AG09309 (cell line): ENCODE data around the gene SPATA24.
A peak's percentile ranks its signal among the peaks of the same experiment; 100 is the strongest.

Experiments used
- DNase-seq: peaks from one replicate; pipeline ENCODE4 v3.0.0-alpha.2; 2010; ENCODE audit warnings: low read depth
- H3K4me3 ChIP-seq: 2 replicates; pipeline ENCODE4 v1.5.1; 2011; ENCODE audit warnings: mild to moderate bottlenecking, low read depth, low read length, moderate library complexity; ENCODE audit not compliant: control insufficient read depth
- TF ChIP-seq, protein P1 (sequence below): IDR thresholded peaks from 2 replicates; pipeline ENCODE4 v1.5.1; 2011; ENCODE audit warnings: mild to moderate bottlenecking, low read depth, low read length, inconsistent platforms; ENCODE audit not compliant: insufficient read depth, control insufficient read depth; ENCODE audit errors: missing control alignments

The SPATA24 gene

DNA sequence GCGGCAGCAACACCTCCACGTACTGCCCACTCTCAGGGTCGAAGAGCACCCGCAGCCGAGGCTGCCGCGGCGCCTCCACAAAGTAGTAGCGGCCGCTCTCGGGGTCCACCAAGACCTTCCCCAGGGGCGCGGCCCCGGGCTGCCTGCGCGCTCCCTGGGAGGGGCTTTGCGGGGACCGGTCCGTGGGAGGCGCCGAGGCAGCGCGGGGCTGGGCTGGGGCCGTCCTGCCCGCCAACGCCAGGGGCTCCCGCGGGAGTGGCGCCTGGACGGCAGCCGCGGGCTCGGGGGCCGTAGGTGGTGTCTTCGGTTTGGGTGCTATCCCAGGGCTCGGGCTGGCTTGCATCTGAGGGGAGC lies 11.6 kb downstream of the SPATA24 start:
- peak overlapping the region; percentile 28 for H3K4me3 ChIP-seq
- TF ChIP-seq, protein P1, sequence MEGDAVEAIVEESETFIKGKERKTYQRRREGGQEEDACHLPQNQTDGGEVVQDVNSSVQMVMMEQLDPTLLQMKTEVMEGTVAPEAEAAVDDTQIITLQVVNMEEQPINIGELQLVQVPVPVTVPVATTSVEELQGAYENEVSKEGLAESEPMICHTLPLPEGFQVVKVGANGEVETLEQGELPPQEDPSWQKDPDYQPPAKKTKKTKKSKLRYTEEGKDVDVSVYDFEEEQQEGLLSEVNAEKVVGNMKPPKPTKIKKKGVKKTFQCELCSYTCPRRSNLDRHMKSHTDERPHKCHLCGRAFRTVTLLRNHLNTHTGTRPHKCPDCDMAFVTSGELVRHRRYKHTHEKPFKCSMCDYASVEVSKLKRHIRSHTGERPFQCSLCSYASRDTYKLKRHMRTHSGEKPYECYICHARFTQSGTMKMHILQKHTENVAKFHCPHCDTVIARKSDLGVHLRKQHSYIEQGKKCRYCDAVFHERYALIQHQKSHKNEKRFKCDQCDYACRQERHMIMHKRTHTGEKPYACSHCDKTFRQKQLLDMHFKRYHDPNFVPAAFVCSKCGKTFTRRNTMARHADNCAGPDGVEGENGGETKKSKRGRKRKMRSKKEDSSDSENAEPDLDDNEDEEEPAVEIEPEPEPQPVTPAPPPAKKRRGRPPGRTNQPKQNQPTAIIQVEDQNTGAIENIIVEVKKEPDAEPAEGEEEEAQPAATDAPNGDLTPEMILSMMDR: no peak
- DNase-seq: no peak

DNA sequence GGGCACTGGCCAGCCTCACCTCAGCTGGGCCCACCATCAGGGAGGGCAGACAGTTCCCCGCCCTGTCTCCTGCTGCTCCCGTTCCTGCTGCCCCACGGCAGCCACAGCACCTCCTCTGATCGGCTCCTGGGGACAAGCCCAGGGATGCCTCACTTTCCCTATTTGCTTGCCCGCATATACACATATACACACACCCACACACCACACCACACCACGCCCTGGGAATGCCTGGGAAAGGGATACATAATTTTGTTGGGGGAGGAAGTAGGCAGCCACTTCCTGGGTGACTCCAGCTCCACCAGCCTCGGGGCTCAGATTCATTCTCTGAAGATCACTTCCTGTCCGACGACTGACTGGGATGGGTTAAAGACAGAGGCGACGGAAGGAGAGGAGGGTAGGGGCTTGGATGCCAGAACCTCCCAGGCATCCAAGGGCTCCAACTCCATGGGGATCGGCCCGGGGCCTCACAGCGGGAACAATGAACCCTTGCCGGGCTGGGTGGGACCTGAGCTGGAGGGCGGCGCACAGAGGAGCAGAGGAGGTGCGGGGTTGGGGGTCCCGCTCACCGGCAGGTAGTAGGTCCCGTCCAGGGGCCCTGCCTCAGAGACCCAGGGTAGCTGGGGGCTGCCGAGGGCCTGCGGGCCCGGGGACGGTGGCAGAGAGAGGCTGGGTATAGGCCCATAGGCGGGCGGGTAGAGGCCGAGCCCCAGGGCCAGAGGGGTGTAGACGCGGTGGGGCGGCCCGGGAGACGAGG lies 12.1 kb downstream of the SPATA24 start:
- DNase-seq: no peak
- H3K4me3 ChIP-seq: peak overlapping the region; percentile 28
- TF ChIP-seq, protein P1: no peak

DNA sequence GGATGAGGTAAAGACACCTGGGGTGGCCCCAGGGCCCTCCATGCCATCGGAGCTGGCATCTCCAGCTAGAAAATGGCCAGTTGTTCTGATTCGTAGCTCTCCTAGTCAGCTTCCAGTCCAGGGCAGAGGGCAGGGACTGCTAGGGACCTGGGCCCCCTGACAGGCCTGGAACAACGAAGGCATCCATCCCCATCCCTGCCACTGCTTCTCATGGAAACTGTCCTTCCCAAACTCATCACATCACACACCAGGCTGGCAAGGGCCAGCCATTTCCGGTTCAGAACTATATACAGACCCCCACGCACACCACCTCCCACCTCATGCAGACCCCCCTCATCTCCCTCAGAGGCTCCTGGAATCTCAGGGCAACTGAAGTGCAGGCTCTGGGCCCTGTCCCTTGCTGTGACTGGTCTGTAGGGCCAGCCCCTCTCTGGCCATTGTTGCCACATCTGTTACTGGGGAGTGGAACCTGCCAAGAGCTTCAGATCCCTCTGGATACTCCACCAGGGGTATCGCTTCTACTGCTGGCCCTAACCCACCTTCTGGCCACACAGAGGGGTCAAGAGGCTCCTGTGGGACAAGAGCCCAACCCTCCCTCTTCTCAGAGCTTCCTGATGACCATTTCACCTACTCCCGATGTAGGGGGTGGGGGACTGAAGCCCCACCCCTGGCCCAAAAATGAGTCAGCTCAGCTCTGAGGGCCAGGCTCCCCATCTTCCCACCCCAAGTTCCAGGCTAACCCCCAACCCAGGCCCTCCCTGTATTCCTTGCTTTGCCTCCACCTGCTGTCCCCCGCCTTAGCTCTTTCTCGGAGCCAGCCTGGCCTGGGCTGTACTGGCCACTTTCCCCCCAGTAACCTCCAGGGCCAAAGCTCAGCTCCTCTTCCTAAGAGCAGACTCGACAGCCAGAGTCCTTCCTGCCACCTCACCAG lies 13.0 kb downstream of the SPATA24 start:
- DNase-seq: no peak
- no peak overlapping the region; the same call in 1 of the 2 replicates for H3K4me3 ChIP-seq
- TF ChIP-seq, protein P1: no peak

DNA sequence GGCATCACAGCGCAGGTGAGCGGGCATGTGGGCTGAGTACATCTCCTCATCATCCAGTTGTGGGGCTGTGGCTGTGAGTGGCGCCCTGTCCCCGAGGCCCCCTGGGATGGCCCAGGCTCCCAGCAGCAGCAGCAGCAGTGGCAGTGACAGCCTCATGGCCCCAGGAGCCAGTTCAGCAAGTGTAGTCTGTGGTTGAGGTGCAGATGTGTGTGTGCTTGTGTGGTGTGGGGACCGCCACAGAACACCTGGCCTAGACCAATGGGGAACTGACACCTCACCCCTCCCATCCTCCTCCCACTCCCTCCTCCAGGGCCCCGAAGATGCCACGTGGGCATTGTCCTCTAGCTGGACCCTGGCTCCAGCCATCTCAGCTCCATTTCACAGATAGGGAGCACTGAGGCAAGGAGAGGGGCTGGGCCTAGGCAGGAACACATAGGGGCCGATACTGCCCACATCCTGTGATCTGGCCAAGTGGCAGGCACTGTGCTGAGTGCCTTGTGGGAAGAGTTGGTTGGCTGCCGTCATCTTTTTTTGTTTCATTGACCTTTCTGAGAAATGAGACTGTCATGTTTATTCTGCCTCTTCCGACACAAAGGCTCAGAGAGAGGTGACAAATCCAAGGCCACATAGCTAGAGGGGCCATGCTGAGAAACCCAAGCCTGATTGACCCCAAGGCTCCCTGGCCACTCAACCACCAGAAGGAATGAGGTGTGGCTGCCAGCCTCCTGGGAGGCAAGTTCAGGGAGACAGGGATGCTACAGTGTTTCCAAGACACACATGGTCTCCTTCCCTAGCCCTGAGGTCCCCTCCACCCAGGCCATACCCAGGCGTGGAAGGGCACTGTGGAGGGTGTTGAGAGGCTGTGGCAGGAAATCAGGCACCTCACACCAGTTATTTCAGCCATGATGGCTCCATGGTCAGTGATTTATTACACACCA lies 13.9 kb downstream of the SPATA24 start, which contains the start of gene MZB1:
Gene MZB1, minus strand, starts transcription at position 213 of the 938 bp plus-strand sequence. Its CDS starts 57 bp downstream, at position 156.
- DNase-seq: no peak
- no peak within 1 kb of the TSS for H3K4me3 ChIP-seq
- TF ChIP-seq, protein P1: no peak

DNA sequence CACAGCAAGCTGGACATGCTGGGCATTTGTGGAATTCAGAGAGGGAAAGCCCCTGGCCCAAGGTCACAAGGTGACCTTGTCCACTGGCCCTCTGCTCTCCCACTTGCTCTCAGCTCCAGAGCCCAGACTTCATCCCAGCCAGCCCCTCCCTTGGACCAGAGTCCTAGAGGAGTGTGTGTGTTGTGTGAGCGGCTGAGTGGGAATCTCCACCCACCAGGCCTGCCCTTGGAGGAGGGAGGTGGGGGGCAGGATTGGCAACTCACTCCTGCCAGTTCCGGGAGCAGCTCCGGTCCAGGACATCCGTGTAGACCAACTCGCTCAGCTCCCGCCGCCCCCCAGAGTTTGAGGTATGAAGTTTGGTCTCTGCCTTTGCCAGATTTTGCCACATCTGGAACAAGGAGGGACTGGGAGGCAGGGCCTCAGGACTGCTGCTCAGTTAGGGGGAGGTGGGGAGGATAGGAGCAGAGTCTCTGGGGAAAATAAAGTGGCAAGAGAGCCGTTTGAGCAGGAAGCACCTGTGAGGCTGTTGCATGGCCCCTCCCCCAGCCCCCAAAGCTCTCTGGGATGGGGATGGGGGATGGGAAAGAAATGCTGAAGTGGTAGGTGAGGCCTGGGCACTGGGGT lies 15.6 kb downstream of the SPATA24 start:
- peak overlapping the region; percentile 14 for H3K4me3 ChIP-seq
- no peak for DNase-seq
- TF ChIP-seq, protein P1: no peak
